EH (cell line): ENCODE data around the gene CENPV.
"Not testable (repeated sequence)": the region's sequence is repeated elsewhere in the genome, so short reads cannot be mapped to it uniquely, and the experiment has no call there.

Source experiments
- DNase-seq: peaks from one replicate; pipeline ENCODE4 v3.0.0-alpha.2; 2015; ENCODE audit warnings: low read depth

Gene CENPV

DNA sequence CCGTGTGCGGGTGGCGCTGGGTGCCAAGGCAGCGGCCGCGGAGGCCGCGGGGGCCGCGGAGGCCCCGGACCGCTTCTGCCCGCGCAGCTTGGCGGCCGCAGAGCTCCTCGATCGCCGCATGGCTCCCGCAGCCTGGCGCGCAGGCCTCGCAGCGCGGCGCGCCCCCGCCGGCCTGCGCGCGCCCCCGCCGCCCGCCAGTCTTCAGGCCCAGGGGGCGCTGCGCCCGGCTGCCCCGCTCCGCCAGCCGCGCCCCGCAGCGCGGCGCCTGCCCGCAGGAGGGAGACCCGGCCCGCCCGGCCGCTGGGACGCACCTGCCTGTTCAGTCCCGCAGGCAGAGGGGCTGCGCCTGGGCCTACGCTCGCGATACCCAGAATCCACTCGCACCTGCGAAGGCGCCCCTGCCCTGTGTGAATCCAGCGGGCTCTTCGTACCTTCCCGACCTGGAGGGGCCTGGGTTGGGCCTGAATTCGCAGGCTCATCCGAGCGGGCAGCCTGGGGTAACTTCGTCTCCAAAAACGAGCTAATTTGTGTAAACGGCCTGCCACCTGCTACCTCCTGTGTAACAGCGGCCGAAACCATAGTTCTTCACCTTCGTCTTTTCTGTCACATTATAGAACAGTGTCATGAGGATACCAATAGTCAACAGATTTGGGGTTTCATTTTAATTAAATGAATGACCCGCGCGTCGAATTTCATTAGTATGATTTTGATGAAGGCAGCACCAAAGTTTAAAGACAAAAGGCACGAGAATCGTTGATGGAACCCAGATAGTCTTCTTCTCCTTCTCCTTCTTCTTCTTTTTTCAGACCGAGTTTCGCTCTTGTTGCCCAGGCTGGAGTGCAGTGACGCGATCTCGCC, at the start of gene CENPV:
Gene CENPV, minus strand, starts transcription at position 153 of the 858 bp plus-strand sequence. Its CDS starts 33 bp downstream, at position 120.
- DNase-seq: peak; percentile 48

DNA sequence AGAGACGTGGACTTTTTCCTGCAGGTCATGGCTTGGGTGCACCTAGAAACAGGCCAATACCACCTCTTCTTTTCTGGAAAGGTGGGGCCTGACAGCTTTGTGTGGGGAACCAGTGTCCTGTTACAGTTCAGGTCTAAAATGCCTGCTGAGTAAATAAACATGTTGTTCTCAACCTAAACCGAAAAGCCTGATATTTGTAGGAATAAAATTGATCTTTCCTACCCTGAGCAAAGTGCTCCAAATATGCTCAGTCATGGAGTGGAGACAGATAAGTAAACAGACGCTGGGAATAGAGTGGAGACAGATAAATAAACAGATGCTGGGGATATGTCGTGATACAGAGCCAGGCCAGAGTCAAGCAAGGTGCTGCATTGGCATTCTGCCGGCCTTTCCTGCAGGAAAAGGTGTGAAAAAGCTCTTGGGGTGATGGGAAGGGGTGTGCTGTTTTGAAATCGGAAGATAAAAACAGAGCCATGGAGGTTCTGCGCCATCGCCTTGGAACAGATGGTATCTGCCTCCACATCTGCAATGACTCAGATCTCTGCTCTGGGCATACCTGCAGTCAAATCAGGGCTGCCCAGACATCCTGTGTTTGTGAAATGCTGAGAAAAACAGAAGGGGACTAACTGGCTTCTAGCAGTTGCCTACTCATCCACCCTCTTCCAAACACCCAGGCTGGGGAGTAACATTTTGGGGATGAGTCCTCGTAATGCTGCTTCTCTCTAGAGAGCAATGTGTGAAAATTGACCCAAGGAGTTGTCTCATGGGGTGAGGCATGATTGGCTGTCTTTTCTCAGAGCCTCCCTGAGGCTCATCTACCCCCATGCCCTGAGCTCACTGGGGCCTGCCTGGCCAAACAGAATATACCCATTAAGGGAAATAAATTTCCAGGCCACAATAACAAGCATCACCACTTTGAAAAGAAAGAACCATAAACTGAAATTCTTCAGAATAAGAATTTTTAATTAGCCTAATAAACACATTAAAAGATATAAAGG, 45.3 kb upstream of the CENPV start:
- peak; percentile 34 for DNase-seq

DNA sequence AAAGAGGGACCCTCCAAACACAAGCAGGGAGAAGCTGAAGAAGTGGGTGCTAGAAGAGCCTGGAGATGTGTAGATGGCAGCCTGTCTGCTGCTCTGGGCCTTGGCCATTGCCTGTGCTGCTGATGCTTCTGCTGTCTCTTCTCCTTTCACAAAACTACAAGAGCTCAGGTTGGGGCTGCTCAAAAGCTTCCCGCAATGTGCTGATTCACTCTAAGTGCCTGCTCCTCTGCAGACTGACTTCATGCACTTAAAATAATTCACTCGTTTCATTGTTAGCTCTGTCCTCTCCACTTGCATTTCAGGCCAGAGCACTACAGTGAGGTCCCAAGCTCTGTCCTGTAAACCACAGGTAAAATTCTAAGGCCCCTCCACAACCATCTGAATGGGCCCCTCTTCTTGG, 43.4 kb upstream of the CENPV start:
- DNase-seq: not testable (repeated sequence)

DNA sequence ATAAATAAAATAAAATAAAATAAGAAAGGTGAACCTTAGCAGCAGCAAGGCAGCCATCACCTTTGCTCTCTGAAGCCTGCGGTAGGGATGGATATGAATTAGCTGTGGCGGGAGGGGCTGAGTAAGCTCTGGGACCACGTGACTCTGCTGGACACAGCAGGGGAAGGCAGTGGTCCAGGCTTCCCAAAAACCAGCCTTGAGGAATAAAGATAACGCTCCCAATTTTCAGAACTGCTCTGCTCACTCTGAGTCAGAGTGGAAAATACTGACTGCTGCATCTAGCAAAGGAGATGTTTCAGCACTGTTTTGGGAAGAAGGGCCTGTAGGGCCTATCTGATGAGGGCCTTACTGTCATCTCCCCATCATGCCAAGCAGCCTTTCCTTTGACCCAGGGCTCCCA, 42.6 kb upstream of the CENPV start:
- DNase-seq: not testable (repeated sequence)

DNA sequence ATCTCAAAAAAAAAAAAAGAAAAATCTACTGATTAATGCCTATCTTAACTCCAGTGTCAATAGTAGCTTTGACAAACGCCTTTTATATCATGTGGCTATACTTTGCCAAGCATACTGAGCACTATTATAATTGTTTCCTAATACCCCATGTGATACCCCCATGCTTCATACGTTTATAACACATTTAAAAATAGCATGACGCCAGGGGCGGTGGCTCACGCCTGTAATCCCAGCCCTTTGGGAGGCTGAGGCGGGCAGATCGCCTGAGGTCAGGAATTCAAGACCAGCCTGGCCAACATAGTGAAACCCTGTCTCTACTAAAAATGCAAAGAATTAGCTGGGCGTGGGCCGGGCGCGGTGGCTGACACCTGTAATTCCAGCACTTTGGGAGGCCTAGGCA, 39.2 kb upstream of the CENPV start:
- not testable (repeated sequence) for DNase-seq

DNA sequence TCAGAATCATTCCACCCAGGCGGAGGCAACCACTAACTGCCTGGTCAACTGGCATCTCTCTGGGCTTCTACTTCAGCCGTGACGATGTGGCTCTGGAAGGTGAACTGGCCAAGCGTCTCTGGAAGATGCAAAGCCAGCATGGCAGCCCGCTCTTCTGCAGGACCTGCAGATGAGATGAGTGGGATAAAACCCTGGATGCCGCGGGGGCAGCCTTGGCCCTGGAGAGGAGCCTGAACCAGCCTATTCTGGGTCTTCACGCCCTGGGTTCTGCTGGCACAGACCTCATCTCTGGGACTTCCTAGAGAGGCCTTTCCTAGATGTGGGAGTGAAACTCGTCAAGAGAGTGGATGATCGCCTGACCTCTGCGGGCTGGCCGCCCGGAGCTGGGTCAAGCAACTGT, 38.2 kb upstream of the CENPV start:
- no peak for DNase-seq

DNA sequence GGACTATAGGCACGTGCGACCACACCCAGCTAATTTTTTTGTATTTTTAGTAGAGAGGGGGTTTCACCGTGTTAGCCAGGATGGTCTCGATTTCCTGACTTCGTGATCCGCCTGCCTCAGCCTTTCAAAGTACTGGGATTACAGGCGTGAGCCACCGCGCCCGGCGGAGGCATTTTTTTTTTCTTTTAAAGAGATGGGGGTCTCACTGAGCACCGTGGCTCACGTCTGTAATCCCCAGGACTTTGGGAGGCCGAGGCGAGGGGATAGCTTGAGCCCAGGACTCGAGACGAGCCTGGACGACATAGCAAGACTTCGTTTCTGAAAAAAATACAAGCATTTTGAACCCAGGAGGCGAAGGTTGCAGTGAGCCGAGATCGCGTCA, 32.8 kb upstream of the CENPV start:
- DNase-seq: not testable (repeated sequence)

DNA sequence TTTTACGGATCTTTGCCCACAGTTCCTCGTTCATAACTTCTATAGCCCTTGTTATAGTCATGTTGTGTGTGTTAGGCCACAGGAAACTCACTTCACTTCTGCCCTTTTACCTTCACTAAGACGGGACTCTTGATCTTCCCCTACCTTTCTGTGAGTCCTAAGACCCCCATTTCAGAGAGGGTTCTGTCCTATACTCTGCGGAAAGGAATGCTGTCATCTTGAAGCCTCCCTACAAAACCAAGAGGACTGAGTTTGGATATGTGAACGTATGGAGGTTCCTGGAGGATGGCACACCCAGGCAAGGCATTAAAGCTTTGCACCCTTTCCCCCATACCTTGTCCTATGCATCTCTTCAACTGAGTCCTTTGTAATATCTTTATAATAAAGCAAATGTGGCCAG, 31.3 kb upstream of the CENPV start:
- no peak for DNase-seq

DNA sequence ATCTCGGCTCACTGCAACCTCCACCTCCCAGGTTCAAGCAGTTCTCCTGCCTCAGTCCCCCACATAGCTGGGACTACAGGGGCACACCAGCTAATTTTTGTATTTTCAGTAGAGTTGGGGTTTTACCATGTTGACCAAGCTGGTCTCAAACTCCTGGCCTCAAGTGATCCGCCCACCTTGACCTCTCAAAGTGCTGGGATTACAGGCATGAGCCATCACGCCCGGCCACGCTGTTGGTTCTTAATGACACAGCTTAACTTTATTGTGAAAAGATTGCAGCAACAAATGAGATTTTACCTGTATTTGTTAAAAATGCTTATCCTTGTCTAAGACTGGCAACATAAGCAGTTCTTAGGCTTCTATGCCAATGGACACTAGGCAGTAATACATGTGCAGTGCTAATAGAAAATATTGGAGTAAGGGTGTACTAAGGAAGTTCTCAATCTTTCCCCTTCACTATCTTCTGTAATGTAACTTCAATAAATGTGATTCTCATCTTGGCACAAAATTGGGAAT, 30.6 kb upstream of the CENPV start:
- no peak for DNase-seq

DNA sequence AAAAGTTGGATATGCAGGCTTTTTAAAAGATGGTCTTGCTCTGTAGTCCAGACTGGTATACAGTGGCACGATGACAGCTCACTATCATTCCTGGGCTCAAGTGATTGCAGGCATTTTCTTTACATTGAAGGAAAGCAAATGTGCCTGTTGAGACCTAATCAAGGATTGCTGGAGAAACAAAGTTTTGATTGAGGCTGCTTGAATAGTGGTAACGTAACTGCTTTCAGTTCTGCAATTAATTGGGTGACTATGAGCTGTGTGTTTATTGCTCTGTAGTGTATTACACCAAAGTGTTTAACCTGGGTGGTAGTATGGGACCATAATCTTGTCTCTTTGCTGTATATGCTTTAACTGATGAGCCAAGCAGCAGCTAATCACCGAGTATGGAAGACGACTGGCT, 29.9 kb upstream of the CENPV start:
- DNase-seq: no peak

DNA sequence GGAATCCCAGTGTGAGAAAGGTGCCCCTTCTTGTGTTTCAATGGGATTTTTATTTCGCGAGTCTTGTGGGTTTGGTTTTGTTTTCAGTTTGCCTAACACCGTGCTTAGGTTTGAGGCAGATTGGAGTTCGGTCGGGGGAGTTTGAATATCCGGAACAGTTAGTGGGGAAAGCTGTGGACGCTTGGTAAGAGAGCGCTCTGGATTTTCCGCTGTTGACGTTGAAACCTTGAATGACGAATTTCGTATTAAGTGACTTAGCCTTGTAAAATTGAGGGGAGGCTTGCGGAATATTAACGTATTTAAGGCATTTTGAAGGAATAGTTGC, 28.2 kb upstream of the CENPV start:
- peak; percentile 40 for DNase-seq

DNA sequence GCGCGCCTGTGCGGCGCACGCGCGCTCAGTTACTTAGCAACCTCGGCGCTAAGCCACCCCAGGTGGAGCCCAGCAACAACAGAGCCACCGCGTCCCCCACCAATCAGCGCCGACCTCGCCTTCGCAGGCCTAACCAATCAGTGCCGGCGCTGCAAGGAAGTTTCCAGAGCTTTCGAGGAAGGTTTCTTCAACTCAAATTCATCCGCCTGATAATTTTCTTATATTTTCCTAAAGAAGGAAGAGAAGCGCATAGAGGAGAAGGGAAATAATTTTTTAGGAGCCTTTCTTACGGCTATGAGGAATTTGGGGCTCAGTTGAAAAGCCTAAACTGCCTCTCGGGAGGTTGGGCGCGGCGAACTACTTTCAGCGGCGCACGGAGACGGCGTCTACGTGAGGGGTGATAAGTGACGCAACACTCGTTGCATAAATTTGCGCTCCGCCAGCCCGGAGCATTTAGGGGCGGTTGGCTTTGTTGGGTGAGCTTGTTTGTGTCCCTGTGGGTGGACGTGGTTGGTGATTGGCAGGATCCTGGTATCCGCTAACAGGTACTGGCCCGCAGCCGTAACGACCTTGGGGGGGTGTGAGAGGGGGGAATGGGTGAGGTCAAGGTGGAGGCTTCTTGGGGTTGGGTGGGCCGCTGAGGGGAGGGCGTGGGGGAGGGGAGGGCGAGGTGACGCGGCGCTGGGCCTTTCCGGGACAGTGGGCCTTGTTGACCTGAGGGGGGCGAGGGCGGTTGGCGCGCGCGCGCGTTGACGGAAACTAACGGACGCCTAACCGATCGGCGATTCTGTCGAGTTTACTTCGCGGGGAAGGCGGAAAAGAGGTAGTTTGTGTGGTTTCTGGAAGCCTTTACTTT, 27.6 kb upstream of the CENPV start, which contains the start of gene UBB:
Gene UBB, plus strand, starts transcription at position 452 of the 856 bp plus-strand sequence. CDS start 817 bp downstream, outside the sequence.
- peak; percentile 97 for DNase-seq

DNA sequence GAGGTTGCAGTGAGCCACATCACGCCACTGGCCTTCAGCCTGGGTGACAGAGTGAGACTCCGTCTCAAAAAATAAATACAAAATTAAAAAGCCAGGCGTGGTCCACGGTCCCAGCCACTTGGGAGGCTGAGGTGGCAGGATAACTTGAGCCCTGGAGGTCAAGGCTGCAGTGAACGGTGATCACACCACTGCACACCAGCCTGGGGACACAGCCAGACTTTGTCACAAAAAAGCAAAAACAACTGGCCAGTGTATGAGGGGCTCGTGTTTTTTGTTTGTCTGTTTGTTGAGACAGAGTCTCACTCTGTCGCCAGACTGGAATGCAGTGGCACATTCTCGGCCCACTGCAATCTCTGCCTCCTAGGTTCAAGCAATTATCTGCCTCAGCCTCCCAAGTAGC, 26.4 kb upstream of the CENPV start:
- DNase-seq: no peak

DNA sequence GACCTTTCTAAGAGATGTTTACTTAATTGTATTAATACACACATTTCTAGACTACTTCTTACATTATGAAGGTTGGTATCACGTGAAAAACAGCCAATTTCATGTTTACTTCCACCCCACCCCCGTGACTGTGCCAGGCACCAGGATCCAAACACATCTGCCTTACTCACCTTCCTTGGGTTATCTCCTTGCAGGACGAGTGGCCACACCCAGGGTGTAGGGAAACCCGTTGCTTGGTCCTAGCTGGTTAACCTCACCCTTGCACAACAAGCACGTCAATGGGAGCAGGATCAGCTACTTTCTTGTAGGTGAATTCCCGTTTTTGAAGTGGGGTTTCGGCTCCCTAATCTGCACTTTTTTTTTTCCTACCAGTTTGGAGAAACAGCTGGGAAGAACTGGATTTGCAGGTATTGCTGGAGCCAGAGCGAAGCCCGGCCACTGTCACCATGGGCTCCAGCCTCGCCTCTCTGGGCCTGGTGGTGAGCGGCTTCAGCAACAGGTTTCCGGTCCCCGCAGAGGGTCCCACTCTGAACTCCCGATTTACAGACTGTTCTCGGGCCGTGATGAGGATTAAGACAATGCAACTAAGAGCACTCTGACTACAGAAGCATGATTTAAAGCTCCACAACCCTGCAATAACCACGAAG, 25.5 kb upstream of the CENPV start:
- no peak for DNase-seq

DNA sequence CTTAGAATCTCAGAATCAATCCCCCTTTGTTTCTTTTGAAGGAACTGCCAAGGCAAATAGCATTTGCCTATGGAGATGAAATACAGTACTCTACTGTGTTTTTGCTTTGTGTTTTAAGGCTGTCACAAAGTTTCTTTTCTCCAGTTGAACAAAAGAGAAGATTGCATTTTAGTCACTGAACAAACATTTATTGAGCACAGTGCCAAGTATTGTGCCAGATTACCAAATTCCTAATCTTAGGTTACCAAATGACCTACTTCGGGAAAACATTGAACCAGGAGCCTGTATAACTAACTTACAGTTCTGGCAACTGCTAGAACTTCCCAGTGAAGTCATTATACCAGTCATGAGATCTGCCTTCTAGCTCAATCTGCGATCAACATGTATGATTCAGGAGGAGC, 24.7 kb upstream of the CENPV start:
- peak; percentile 16 for DNase-seq

DNA sequence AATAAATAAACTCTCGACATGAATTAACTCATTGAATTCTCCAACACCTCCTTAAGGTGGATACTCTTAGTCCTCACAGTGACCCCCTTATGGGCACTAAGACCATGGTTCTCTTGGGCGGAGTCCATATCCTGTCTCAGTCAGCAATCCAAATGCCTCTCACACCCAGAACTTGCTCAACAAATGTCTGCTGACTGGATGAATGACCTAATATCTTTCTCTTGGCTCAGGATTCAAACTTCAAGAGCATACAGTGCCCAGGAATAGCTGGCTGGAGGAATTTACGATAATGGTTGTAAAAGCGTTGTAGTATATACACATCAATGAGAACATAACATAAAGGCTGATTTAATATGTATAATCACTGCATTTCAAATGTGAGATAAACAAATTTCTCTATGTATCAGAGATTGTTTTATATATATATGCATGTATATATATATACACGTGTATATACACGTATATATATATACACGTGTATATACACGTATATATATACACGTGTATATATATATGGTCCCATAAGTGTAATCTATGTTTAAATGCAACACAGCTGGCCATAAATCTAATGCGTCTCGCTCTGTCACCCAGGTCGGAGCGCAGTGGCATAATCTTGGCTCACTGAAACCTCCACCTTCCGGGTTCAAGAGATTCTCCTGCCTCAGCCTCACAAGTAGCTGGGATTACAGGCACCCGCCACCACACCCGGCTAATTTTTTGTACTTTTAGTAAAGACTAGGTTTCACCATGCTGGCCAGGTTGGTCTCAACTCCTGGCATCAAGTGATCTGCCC, 21.1 kb upstream of the CENPV start:
- peak; percentile 61 for DNase-seq

DNA sequence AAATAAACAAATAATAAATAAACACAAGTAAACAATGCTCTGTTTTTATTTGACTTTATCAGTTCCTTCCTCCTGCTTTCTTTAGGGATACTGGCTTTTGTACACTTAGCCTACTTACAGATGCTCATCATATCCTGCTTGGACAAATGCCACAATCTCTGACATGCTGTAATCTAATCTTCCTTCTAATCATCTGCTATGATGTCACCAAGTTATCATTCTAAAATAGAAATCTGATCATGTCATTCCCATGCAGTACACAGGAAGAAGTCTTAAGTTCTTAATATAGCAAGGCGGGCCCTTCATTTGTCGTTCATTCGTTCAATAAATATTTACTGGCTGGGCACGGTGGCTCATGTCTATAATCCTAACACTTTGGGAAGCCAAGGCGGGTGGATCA, 18.5 kb upstream of the CENPV start:
- peak; percentile 84 for DNase-seq

DNA sequence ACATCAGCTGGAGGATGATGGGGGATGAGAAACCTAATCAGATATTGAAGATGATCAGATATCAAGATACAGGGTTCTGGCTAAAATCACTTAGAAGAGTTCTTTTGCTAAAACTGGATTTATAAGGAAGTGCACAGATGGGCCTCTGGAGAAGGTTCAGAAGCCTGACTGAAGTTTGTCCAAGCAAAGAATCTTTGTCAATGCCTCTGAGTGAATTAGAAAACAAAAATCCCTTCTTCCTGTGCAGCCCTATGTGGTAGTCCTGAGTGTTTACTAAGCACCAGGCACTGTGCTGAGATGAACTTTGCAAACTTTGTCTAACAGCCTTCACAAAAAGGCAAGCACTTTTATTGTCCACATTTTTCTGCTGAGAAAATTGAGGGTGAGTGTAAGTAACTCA, 11.4 kb upstream of the CENPV start:
- DNase-seq: no peak

DNA sequence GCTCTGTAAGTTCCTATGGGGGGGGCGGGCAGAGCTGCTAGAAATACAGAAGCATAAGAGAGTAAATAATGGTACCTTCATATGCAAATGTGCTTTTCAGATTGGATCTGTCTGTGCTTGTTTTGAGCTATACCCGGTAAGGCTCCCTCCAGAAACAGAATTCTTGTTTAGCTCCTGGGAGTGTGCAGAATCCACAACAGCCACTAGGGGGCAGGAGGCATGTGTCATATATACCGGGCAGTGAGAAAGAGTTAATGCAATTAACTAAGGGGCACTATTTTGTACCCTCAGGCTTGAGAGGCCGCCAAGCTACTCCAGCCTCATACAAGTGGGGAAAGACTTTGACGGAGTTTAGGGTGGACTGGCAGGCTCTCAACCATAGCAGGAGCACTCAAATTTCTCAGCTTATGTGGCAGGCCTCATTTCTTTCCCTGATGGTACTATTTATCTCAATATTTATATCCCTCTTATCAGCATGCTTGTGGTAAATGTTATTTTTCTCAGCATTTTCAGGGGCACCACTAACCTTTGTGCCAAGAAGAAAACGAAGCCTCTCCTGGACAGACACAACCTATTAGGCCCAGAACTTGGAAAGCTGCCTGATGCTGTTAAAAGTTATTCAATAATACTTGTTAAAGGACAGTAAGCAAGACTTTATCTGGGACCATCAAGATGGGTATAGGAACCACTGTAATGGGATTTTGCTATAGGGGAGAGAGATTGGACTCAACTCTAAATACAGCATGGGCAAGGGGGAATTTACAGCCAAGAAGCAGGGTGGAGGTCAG, 10.7 kb upstream of the CENPV start:
- peak; percentile 73 for DNase-seq
